ENCODE data around the gene ZNF138.
"Not testable (repeated sequence)": the region's sequence is repeated elsewhere in the genome, so short reads cannot be mapped to it uniquely, and the experiment has no call there.

ZNF138 gene

DNA sequence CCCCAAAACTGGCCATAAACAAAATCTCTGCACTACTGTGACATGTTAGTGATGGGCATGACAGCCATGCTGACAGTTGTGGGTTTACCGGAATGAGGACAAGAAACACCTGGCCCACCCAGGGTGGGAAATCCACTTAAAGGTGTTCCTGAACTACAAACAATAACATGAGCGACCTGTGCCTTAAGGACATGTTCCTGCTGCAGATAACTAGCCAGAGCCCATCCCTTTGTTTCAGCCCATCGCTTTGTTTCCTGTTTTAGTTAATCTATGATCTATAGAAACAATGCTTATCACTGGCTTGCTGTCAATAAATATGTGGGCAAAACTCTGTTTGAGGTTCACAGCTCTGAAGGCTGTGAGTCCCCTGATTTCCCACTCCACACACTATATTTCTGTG lies 69.3 kb downstream of the ZNF138 start:
- H3K27ac ChIP-seq (ENCODE audit: low read depth, low read length); H3K4me1 ChIP-seq (ENCODE audit: control insufficient read depth in 5 of 5, insufficient read depth in 5 of 5, low read length in 5 of 5); H3K9ac ChIP-seq (ENCODE audit: low read length in 5 of 5); H3K36me3 ChIP-seq (ENCODE audit: control insufficient read depth in 5 of 5, insufficient read depth in 5 of 5, low read length in 5 of 5); H3K27me3 ChIP-seq (ENCODE audit: control insufficient read depth in 5 of 5, insufficient read depth in 4 of 5, low read length in 5 of 5); H3K4me3 ChIP-seq (ENCODE audit: low read depth in 1 of 5, low read length in 5 of 5); H3K9me3 ChIP-seq (ENCODE audit: control insufficient read depth in 5 of 5, low read length in 5 of 5): not testable (repeated sequence)

DNA sequence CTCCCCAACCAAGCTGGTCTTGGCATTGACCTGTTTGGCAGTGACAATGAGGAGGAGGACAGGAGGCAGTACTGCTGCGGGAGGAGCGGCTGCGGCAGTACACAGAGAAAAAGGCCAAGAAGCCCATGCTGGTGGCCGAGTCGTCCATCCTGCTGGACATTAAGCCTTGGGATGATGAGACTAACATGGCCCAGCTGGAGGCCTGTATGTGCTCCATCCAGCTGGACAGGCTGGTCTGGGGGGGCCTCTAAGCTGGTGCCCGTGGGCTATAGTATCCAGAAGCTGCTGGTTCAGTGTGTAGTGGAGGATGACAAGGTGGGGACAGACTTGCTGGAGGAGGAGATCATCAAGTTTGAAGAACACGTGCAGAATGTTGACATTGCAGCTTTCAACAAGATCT lies 69.7 kb downstream of the ZNF138 start:
- peaks cover 0 to 4% (median 0%) of the 10 kb centered on the region in 5 donors for H3K27me3 ChIP-seq (ENCODE audit: control insufficient read depth in 5 of 5, insufficient read depth in 4 of 5, low read length in 5 of 5)
- H3K27ac ChIP-seq (ENCODE audit: low read depth, low read length): no peak overlapping the region
- H3K9me3 ChIP-seq (ENCODE audit: control insufficient read depth in 5 of 5, low read length in 5 of 5): peaks cover 0 to 3% (median 0%) of the 10 kb centered on the region in 5 donors
- H3K36me3 ChIP-seq (ENCODE audit: control insufficient read depth in 5 of 5, insufficient read depth in 5 of 5, low read length in 5 of 5): no peaks in the 10 kb centered on the region
- H3K4me1 ChIP-seq (ENCODE audit: control insufficient read depth in 5 of 5, insufficient read depth in 5 of 5, low read length in 5 of 5): no peaks in the 10 kb centered on the region
- H3K9ac ChIP-seq (ENCODE audit: low read length in 5 of 5): no peak overlapping the region
- no peak overlapping the region for H3K4me3 ChIP-seq (ENCODE audit: low read depth in 1 of 5, low read length in 5 of 5)

DNA sequence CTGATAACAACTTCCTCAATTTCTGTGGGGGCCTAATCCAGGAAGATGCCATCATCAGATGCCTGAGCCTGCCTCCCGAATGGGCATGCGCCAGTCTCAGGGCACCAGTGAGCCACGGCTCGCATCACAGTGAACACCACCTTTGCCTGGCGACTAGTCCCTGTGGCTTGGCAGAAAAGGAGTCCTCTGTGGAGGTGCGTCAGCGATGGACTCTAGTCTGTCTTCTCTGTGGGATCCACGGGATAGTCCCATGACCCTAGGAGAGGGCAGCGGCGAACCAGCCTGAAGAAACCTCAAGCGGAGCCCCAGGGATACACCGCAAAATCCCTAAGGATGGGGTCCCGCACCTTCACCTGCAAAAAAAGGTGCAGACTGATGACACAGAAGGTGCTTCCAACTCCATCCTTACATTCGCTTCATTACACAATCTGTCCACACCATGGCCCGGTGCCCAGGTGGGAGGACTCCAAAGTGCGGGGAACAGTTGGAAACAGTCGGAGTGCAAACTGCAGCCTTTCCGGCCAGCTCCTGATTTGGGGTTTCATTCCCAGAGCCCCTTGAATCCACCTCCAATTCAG lies 73.7 kb downstream of the ZNF138 start:
- H3K9ac ChIP-seq (ENCODE audit: low read length in 5 of 5): no peak overlapping the region
- no peak overlapping the region for H3K27ac ChIP-seq (ENCODE audit: low read depth, low read length)
- peaks cover 0 to 13% (median 0%) of the 10 kb centered on the region in 5 donors for H3K27me3 ChIP-seq (ENCODE audit: control insufficient read depth in 5 of 5, insufficient read depth in 4 of 5, low read length in 5 of 5)
- no peaks in the 10 kb centered on the region for H3K4me1 ChIP-seq (ENCODE audit: control insufficient read depth in 5 of 5, insufficient read depth in 5 of 5, low read length in 5 of 5)
- H3K9me3 ChIP-seq (ENCODE audit: control insufficient read depth in 5 of 5, low read length in 5 of 5): peaks cover 0 to 3% (median 0%) of the 10 kb centered on the region in 5 donors
- no peaks in the 10 kb centered on the region for H3K36me3 ChIP-seq (ENCODE audit: control insufficient read depth in 5 of 5, insufficient read depth in 5 of 5, low read length in 5 of 5)
- H3K4me3 ChIP-seq (ENCODE audit: low read depth in 1 of 5, low read length in 5 of 5): no peak overlapping the region

DNA sequence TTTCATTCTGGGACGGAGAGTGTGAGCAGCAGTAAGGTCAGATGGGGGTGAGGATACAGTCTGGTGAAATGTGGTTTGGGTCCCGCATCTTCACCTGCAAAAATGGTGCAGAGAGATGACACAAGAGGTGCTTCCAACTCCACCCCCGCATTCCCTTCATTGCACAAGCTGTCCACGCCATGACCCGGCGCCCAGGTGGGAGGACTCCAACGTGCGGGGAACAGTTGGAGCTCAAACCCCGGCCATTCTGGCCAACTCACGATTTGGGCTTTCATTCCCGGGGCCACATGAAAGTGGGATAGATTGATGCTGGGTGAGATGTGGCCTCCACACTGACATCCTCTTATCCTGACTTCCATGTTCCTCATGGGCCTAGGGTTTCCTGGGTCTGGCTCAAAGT lies 74.3 kb downstream of the ZNF138 start:
- H3K36me3 ChIP-seq (ENCODE audit: control insufficient read depth in 5 of 5, insufficient read depth in 5 of 5, low read length in 5 of 5): no peaks in the 10 kb centered on the region

DNA sequence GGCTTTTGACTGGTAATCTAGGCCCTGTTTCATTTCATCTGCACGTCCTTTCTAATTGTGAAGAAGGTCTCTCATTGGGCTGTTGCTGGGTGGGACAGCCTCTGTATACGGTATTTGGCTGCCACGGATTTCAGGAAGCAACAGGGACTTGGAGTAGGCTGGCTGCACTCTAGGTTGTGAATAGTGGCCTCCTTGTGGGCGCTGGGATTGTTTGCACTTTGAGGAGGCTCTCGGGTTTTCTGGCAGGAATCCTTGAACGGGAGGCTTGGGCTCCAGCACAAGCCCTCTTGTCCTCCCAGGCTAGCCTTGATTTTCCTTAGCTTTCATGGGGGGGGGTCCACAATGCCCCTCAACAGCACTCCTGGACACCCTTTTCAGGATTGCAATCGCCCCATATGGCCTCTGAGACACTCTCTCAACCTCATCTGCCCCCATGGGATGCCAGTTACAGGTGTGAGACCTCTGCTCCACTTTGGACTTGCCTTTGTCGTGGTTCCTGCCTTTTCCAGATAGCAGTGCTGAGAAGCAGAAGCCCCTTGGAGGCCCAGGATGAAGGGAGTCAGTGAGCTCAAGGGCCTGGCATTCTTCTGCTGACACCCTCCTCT lies 75.0 kb downstream of the ZNF138 start:
- peaks cover 0 to 13% (median 0%) of the 10 kb centered on the region in 5 donors for H3K27me3 ChIP-seq (ENCODE audit: control insufficient read depth in 5 of 5, insufficient read depth in 4 of 5, low read length in 5 of 5)
- no peaks in the 10 kb centered on the region for H3K36me3 ChIP-seq (ENCODE audit: control insufficient read depth in 5 of 5, insufficient read depth in 5 of 5, low read length in 5 of 5)
- H3K27ac ChIP-seq (ENCODE audit: low read depth, low read length): no peak overlapping the region
- no peaks in the 10 kb centered on the region for H3K4me1 ChIP-seq (ENCODE audit: control insufficient read depth in 5 of 5, insufficient read depth in 5 of 5, low read length in 5 of 5)
- no peak overlapping the region for H3K9ac ChIP-seq (ENCODE audit: low read length in 5 of 5)
- H3K4me3 ChIP-seq (ENCODE audit: low read depth in 1 of 5, low read length in 5 of 5): no peak overlapping the region
- peaks cover 0 to 3% (median 0%) of the 10 kb centered on the region in 5 donors for H3K9me3 ChIP-seq (ENCODE audit: control insufficient read depth in 5 of 5, low read length in 5 of 5)

More for the DNA sequence above, 74.3 kb downstream of the ZNF138 start:
- no peak overlapping the region for H3K27ac ChIP-seq (ENCODE audit: low read depth, low read length)
- no peaks in the 10 kb centered on the region for H3K4me1 ChIP-seq (ENCODE audit: control insufficient read depth in 5 of 5, insufficient read depth in 5 of 5, low read length in 5 of 5)
- H3K9ac ChIP-seq (ENCODE audit: low read length in 5 of 5): no peak overlapping the region
- H3K4me3 ChIP-seq (ENCODE audit: low read depth in 1 of 5, low read length in 5 of 5): no peak overlapping the region
- peaks cover 0 to 3% (median 0%) of the 10 kb centered on the region in 5 donors for H3K9me3 ChIP-seq (ENCODE audit: control insufficient read depth in 5 of 5, low read length in 5 of 5)
- H3K27me3 ChIP-seq (ENCODE audit: control insufficient read depth in 5 of 5, insufficient read depth in 4 of 5, low read length in 5 of 5): peaks cover 0 to 13% (median 0%) of the 10 kb centered on the region in 5 donors

DNA sequence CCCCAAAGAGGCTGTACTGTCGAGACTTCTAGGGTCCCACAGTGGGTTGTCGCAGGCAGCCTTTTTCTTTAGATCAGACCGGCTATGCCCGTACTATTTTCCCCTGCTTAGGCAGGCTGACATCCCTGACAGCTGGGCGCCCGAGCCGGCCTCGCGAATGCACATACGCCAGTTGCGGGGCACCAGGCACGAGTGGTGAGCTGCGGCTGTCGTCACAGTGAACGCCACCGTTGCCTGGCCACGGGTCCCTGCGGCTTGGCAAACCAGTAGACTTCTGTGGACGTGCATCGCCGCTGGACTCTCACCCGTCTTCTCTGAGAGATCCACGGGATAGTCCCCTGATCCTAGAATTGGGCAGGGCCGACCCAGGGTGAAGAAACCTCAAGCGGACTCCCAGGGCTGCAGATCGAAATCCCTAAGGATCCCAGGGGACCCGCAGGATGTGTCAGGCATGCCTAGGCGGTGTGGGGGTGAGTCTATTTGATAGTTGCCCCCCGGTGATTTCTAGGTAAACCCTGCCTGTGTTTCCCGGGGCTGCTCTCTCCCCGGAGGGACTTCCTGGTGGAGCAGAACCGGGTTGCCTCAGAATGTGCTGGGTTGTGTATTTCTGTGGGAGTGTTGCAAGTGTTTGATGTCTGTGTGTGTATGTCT lies 75.8 kb downstream of the ZNF138 start:
- H3K4me3 ChIP-seq (ENCODE audit: low read depth in 1 of 5, low read length in 5 of 5): no peak overlapping the region
- H3K27me3 ChIP-seq (ENCODE audit: control insufficient read depth in 5 of 5, insufficient read depth in 4 of 5, low read length in 5 of 5): peaks cover 0 to 19% (median 0%) of the 10 kb centered on the region in 5 donors
- H3K4me1 ChIP-seq (ENCODE audit: control insufficient read depth in 5 of 5, insufficient read depth in 5 of 5, low read length in 5 of 5): no peaks in the 10 kb centered on the region
- no peaks in the 10 kb centered on the region for H3K36me3 ChIP-seq (ENCODE audit: control insufficient read depth in 5 of 5, insufficient read depth in 5 of 5, low read length in 5 of 5)
- H3K9ac ChIP-seq (ENCODE audit: low read length in 5 of 5): no peak overlapping the region
- peaks cover 0 to 3% (median 0%) of the 10 kb centered on the region in 5 donors for H3K9me3 ChIP-seq (ENCODE audit: control insufficient read depth in 5 of 5, low read length in 5 of 5)
- H3K27ac ChIP-seq (ENCODE audit: low read depth, low read length): no peak overlapping the region

DNA sequence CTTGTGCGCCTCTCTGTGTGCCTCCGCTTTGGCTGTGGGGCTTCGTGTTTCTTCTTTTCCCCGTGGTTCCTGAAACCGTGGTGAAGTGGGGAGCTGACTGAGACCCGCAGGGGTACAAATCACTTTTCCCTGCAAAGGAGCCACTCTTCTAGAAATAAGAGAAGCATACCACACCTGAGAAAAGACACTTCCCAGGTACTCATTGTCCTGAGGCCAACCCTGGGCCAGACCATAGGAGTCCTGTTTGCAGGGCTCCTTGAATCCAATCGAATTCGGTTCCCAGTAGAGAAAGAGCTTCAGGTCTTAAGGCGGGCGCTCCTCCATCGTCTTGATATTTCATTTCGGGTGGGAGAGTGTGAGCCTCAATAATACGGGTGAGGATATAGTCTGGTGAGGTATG lies 76.4 kb downstream of the ZNF138 start:
- H3K36me3 ChIP-seq (ENCODE audit: control insufficient read depth in 5 of 5, insufficient read depth in 5 of 5, low read length in 5 of 5): no peaks in the 10 kb centered on the region
- H3K27ac ChIP-seq (ENCODE audit: low read depth, low read length): no peak overlapping the region
- no peak overlapping the region for H3K9ac ChIP-seq (ENCODE audit: low read length in 5 of 5)
- H3K9me3 ChIP-seq (ENCODE audit: control insufficient read depth in 5 of 5, low read length in 5 of 5): peaks cover 0 to 3% (median 0%) of the 10 kb centered on the region in 5 donors
- H3K27me3 ChIP-seq (ENCODE audit: control insufficient read depth in 5 of 5, insufficient read depth in 4 of 5, low read length in 5 of 5): peaks cover 0 to 19% (median 0%) of the 10 kb centered on the region in 5 donors
- no peak overlapping the region for H3K4me3 ChIP-seq (ENCODE audit: low read depth in 1 of 5, low read length in 5 of 5)
- H3K4me1 ChIP-seq (ENCODE audit: control insufficient read depth in 5 of 5, insufficient read depth in 5 of 5, low read length in 5 of 5): no peaks in the 10 kb centered on the region

DNA sequence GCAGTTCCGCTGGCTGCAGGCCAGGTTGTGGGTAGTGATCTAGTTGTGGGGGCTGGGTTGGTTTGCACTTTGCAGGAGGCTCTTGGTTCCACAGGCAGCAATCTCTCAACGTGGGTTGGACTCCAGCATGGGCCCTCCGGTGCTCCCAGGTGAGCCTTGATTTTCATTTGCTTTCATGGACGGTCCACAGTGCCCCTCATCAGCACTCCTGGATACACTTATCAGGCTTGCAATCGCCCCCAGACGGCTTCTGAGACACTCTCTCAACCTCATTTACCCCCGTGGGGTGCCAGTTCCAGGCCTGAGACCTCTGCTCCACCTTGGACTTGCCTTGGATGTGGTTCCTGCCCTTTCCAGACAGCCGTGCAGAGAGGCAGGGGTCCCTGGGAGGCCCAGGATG lies 77.5 kb downstream of the ZNF138 start:
- Histone ChIP-seq H3K9ac (ENCODE audit: low read length in 5 of 5) (no peak overlapping the region), H3K27me3 (ENCODE audit: control insufficient read depth in 5 of 5, insufficient read depth in 4 of 5, low read length in 5 of 5) (peaks cover 0 to 19% (median under 1%) of the 10 kb centered on the region in 5 donors), H3K9me3 (ENCODE audit: control insufficient read depth in 5 of 5, low read length in 5 of 5) (peaks cover 0 to 3% (median 0%) of the 10 kb centered on the region in 5 donors), H3K36me3 (ENCODE audit: control insufficient read depth in 5 of 5, insufficient read depth in 5 of 5, low read length in 5 of 5) (no peaks in the 10 kb centered on the region), H3K27ac (ENCODE audit: low read depth, low read length) (no peak overlapping the region), H3K4me1 (ENCODE audit: control insufficient read depth in 5 of 5, insufficient read depth in 5 of 5, low read length in 5 of 5) (no peaks in the 10 kb centered on the region), H3K4me3 (ENCODE audit: low read depth in 1 of 5, low read length in 5 of 5) (no peak overlapping the region)

DNA sequence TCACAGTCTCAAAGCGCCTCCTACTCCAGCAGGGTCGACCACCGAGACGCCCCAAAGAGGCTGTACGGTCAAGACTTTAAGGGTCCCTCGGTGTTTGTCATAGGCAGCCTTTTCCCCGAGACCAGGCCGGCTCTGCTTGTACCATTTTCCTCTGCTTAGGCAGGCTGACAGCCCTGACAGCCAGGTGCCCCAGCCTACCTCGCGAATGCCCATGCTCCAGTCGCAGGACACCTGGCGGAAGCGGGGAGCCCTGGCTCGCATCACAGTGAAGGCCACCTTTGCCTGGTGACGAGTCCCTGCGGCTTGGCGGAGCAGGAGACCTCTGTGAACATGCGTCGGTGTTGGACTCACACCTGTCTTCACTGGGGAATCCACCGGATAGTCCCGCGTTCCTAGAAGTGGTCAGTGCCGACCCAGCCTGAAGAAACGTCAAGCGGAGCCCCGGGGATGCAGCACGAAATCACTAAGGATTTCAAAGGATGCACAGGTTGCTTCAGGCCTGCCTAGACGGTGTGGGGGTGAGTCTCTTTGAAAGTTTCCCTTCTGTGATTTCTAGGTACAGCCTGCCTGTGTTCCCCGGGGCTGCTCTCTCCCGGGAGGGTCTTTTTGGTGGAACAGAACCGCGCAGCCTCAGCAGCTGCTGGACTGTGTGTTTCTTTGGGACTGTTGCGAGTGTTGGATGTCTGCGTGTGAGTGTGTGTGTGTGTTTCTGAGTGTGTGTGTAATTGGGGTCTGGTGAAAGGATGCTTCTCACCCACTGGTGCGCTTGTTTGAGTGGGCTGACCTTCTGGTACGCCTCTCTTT lies 78.3 kb downstream of the ZNF138 start:
- H3K4me1 ChIP-seq (ENCODE audit: control insufficient read depth in 5 of 5, insufficient read depth in 5 of 5, low read length in 5 of 5): peaks cover 0 to 7% (median 6%) of the 10 kb centered on the region in 5 donors
- no peak overlapping the region for H3K27ac ChIP-seq (ENCODE audit: low read depth, low read length)
- peaks cover 0 to 23% (median 3%) of the 10 kb centered on the region in 5 donors for H3K27me3 ChIP-seq (ENCODE audit: control insufficient read depth in 5 of 5, insufficient read depth in 4 of 5, low read length in 5 of 5)
- H3K9ac ChIP-seq (ENCODE audit: low read length in 5 of 5): no peak overlapping the region
- no peaks in the 10 kb centered on the region for H3K36me3 ChIP-seq (ENCODE audit: control insufficient read depth in 5 of 5, insufficient read depth in 5 of 5, low read length in 5 of 5)
- no peak overlapping the region for H3K4me3 ChIP-seq (ENCODE audit: low read depth in 1 of 5, low read length in 5 of 5)
- peaks cover 0 to 3% (median 0%) of the 10 kb centered on the region in 5 donors for H3K9me3 ChIP-seq (ENCODE audit: control insufficient read depth in 5 of 5, low read length in 5 of 5)

Measured in subcutaneous abdominal adipose tissue (tissue), 5 donors.